Measurements from ENCODE around the gene ATF4.

Gene ATF4

GRCh38 chr22:39567135-39567946 lies 47.0 kb downstream of the ATF4 start:
- Histone ChIP-seq H3K9me3 (replicated peaks; ENCODE audit: insufficient read depth, low read length) (no peaks in the 10 kb centered on the region), H2AFZ (ENCODE audit: low read length) (peak overlapping the region; percentile 51), H3K4me2 (ENCODE audit: low read depth, low read length) (peak overlapping the region; percentile 61), H4K20me1 (ENCODE audit: insufficient read depth, low read length) (no peaks in the 10 kb centered on the region), H3K4me1 (ENCODE audit: low read length) (peaks cover 13% of the 10 kb centered on the region), H3K27me3 (replicated peaks; ENCODE audit: insufficient read depth, low read length) (0 out of 2 replicates have a peak, but pooled peaks cover under 1% of the 10 kb centered on the region), H3K9ac (ENCODE audit: low read length) (no peak overlapping the region; the same call in 1 of the 2 replicates), H3K9me2 (replicated peaks; ENCODE audit: insufficient read depth, low read length) (no peaks in the 10 kb centered on the region), H3K4me3 (ENCODE audit: low read length) (no peak overlapping the region; the same call in 1 of the 2 replicates), H3F3A (ENCODE audit: insufficient read depth, low read length) (no peaks in the 10 kb centered on the region), H3K36me3 (replicated peaks; ENCODE audit: insufficient read depth, low read length) (no peaks in the 10 kb centered on the region), H3K79me2 (ENCODE audit: low read length) (no peaks in the 10 kb centered on the region), H3K27ac (ENCODE audit: low read length) (peak overlapping the region; percentile 49; the same call in 1 of the 2 replicates)
- DNase-seq: peak; percentile 88
- no peak for TF ChIP-seq EZH2 (optimal IDR thresholded peaks at IDR 0.05; ENCODE audit: low read depth, low read length)
- TF ChIP-seq, protein P1, sequence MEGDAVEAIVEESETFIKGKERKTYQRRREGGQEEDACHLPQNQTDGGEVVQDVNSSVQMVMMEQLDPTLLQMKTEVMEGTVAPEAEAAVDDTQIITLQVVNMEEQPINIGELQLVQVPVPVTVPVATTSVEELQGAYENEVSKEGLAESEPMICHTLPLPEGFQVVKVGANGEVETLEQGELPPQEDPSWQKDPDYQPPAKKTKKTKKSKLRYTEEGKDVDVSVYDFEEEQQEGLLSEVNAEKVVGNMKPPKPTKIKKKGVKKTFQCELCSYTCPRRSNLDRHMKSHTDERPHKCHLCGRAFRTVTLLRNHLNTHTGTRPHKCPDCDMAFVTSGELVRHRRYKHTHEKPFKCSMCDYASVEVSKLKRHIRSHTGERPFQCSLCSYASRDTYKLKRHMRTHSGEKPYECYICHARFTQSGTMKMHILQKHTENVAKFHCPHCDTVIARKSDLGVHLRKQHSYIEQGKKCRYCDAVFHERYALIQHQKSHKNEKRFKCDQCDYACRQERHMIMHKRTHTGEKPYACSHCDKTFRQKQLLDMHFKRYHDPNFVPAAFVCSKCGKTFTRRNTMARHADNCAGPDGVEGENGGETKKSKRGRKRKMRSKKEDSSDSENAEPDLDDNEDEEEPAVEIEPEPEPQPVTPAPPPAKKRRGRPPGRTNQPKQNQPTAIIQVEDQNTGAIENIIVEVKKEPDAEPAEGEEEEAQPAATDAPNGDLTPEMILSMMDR (IDR thresholded peaks at IDR 0.05; ENCODE audit: low read length): no peak
- TF ChIP-seq EZH2phosphoT487 (IDR thresholded peaks at IDR 0.05; ENCODE audit: low read length): no peak

DNA sequence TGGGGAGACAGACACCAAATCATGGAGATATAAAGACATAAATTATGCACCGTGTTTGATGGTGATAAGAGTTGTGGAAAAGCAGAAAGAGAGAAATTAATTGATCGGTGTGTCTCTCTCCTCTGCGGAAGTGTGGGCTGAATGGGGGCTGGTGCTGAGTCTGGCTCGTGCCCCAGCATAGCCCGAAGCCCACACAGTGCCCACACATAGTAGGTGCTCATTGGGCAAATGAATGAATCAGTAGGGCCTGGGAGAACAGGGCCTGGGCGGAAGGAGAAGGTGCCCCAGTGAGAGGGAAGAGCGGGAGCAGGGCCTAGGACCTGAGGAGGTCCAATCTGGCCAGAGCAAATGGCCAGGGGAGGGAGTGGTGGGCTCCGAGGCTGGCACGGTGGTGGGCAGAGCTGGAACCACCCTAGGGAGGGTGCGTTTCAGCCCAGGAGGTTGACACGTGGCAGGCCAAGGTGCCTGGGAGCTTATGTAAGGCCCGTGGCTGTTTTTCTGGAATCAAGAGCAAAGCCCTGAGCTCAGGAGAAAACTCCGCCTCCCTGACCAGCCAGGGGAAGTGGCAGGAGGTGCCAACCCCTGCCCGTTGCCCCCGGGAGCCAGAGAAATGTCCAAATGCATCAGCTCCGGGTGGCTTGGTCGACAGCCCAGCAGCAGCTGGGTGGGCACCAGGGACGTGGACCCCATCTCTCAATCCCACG lies 48.1 kb downstream of the ATF4 start:
- DNase-seq: no peak
- H3K4me2 ChIP-seq (ENCODE audit: low read depth, low read length): no peak overlapping the region; the same call in 1 of the 2 replicates
- H3K79me2 ChIP-seq (ENCODE audit: low read length): no peaks in the 10 kb centered on the region
- no peak overlapping the region for H3K27ac ChIP-seq (ENCODE audit: low read length)
- H3K9me3 ChIP-seq (replicated peaks; ENCODE audit: insufficient read depth, low read length): no peaks in the 10 kb centered on the region
- no peak for TF ChIP-seq EZH2phosphoT487 (IDR thresholded peaks at IDR 0.05; ENCODE audit: low read length)
- TF ChIP-seq, protein P1 (IDR thresholded peaks at IDR 0.05; ENCODE audit: low read length): no peak
- H4K20me1 ChIP-seq (ENCODE audit: insufficient read depth, low read length): no peaks in the 10 kb centered on the region
- no peaks in the 10 kb centered on the region for H3K36me3 ChIP-seq (replicated peaks; ENCODE audit: insufficient read depth, low read length)
- H3K4me1 ChIP-seq (ENCODE audit: low read length): peaks cover 13% of the 10 kb centered on the region
- H2AFZ ChIP-seq (ENCODE audit: low read length): no peak overlapping the region
- peaks cover under 1% of the 10 kb centered on the region; the same call in 1 of the 2 replicates for H3K27me3 ChIP-seq (replicated peaks; ENCODE audit: insufficient read depth, low read length)
- H3K9ac ChIP-seq (ENCODE audit: low read length): no peak overlapping the region
- H3K9me2 ChIP-seq (replicated peaks; ENCODE audit: insufficient read depth, low read length): no peaks in the 10 kb centered on the region
- no peak overlapping the region for H3K4me3 ChIP-seq (ENCODE audit: low read length)
- H3F3A ChIP-seq (ENCODE audit: insufficient read depth, low read length): no peaks in the 10 kb centered on the region

DNA sequence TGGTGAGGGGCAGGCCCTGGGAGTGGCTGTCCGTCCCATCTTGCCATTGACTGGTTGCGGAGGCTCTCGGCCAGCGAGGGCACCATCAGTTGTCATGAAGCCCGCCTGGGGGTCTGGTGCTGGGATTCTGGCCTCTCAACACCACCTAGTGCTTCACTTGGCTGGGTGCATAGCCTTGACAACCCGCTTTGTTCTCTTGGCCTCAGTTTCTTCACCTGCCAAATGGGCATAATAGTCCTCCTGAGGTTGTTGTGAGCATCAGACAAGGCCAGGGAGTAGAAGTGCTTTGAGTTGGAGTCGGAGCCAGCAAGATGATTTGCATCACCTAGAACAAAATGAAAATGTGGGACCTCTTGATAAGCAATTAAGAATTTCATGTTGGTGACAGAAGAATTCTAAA lies 48.7 kb downstream of the ATF4 start:
- Histone ChIP-seq H3K4me1 (ENCODE audit: low read length) (peaks cover 13% of the 10 kb centered on the region), H3K27me3 (replicated peaks; ENCODE audit: insufficient read depth, low read length) (peaks cover 7% of the 10 kb centered on the region; the same call in 1 of the 2 replicates), H3K9me2 (replicated peaks; ENCODE audit: insufficient read depth, low read length) (no peaks in the 10 kb centered on the region), H3K36me3 (replicated peaks; ENCODE audit: insufficient read depth, low read length) (no peaks in the 10 kb centered on the region), H3F3A (ENCODE audit: insufficient read depth, low read length) (no peaks in the 10 kb centered on the region), H3K79me2 (ENCODE audit: low read length) (no peaks in the 10 kb centered on the region), H3K4me2 (ENCODE audit: low read depth, low read length) (no peak overlapping the region), H3K27ac (ENCODE audit: low read length) (no peak overlapping the region), H3K9me3 (replicated peaks; ENCODE audit: insufficient read depth, low read length) (no peaks in the 10 kb centered on the region), H2AFZ (ENCODE audit: low read length) (no peak overlapping the region), H3K9ac (ENCODE audit: low read length) (no peak overlapping the region), H4K20me1 (ENCODE audit: insufficient read depth, low read length) (no peaks in the 10 kb centered on the region), H3K4me3 (ENCODE audit: low read length) (no peak overlapping the region)
- no peak for DNase-seq
- TF ChIP-seq, protein P1 (IDR thresholded peaks at IDR 0.05; ENCODE audit: low read length): no peak
- TF ChIP-seq EZH2phosphoT487 (IDR thresholded peaks at IDR 0.05; ENCODE audit: low read length) (no peak), EZH2 (optimal IDR thresholded peaks at IDR 0.05; ENCODE audit: low read depth, low read length) (no peak)

All from MM.1S (cell line).